GM04503 (cell line): ENCODE results near the gene POU2AF2.
"Not testable (repeated sequence)": the region's sequence is repeated elsewhere in the genome, so short reads cannot be mapped to it uniquely, and the experiment has no call there.

ENCODE experiments used
- DNase-seq: peaks from one replicate; pipeline ENCODE4 v3.0.0-alpha.2; 2012; ENCODE audit warnings: low read depth

POU2AF2 gene, protein sequence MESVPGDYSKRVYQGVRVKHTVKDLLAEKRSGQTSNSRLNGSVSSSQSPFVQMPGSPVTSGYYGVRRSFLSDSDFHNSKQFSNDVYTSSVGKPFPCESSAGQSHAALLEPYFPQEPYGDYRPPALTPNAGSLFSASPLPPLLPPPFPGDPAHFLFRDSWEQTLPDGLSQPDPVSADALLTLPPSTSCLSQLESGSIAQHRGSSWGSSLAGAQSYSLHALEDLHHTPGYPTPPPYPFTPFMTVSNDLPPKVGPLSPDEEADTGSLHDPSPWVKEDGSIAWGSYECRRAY

DNA sequence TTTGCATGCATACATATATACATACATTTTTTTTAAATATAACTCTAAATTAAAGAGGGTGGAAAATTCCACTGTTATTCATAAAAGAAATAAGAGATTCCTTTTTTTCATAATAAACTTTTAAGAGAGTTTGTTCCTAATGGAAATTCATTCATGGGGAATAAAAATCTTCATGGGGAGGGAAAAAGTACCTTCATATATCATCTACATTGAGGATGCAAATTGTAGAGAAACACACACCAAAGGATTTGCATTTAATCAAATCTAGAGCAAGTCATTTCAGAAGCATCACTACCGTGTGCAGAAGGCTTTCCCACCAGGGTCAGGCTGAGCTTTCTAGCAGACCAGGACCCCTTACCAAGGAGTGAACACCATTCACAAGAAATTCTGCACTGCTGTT lies at the start of gene POU2AF2:
TSS of gene POU2AF2 (plus strand) at position 301 of the 400 bp plus-strand sequence. CDS start 129 bp downstream, outside the sequence.
- DNase-seq: no peak

- no peak for DNase-seq
These were observed 45.5 kb upstream of the POU2AF2 start for GRCh38 chr11:111200010-111200534.

GRCh38 chr11:111204211-111204610 lies 41.3 kb upstream of the POU2AF2 start:
- no peak for DNase-seq

DNA sequence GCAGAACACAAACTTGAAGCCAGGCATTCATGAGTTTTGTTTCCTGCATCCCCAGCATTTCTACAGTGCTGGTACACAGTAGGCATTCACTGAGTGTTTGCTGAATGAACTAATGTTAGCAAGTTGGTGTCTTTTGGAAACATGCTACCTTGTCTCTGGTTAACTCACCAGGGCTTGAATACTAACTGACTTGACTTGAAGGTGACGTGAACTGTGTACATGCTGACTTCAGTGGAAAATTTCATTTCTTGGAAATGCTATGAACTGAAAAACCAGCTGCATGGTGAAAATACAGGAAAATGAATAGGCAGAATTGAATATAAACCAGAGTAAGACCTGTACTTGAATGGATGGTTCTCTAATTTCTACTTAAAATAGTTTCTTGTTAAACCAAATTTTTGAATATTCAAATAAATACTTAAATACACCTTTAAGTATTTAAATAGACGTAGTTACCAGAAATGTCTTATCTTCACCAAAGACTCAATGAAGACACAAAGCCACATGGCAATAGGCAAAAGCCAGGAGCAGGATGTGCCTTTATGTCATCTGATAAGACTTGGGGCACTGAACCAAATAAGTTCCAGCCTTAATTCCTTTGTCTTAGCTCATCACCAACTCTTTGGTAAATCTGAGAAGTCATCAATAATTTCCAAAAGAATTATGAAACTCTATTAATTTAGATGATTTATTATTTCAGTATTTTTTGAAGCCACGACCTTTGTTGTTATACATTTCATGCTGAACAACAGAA lies 39.7 kb upstream of the POU2AF2 start:
- DNase-seq: no peak

GRCh38 chr11:111206472-111206871 lies 39.1 kb upstream of the POU2AF2 start:
- DNase-seq: peak; percentile 44

DNA sequence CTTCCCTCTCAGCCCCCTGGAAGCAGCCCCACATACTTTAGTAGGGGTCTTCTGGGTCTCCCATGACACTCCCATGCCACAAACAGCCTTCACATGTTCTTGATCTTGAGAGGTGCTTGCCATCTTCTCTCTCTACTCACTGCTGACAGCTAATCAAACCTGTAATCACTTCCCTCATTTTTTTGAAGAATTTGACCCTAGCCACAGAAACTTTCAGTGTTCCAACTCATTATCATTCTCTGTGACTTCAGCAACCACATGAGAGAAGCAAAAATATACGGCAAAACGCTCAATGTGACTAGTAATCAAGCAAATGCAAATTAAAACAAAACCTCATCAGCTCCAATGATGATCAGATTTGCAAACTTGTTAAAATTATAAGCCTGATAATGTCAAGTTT lies 38.3 kb upstream of the POU2AF2 start:
- DNase-seq: no peak

- no peak for DNase-seq
These were observed 35.8 kb upstream of the POU2AF2 start for GRCh38 chr11:111209543-111210355.

- DNase-seq: peak; percentile 9
These were observed 32.3 kb upstream of the POU2AF2 start for GRCh38 chr11:111213256-111213655.

- DNase-seq: no peak
These were observed 24.8 kb upstream of the POU2AF2 start for GRCh38 chr11:111220721-111221120.

DNA sequence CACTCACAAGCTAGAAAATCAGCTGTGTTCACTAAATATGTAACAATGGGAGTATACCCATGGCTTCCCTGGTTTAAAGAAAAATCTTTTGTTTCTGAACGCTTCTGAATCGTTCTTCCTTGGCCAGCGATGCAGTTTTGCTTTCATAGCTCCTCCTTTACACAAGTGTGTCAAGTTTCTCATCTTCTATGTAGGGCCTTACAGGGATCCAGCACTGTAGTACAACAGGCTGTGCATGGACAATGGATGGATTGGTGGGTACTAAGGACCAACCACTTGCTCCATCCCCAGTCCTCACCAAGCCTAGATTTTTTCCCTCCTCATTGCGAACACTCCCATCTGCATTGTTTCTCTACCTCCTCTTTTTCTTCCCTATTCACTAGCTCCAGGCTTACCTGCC lies 24.3 kb upstream of the POU2AF2 start:
- DNase-seq: no peak

- not testable (repeated sequence) for DNase-seq
These were observed 23.6 kb upstream of the POU2AF2 start for GRCh38 chr11:111221936-111222335.

- DNase-seq: not testable (repeated sequence)
These were observed 22.6 kb upstream of the POU2AF2 start for GRCh38 chr11:111222821-111223455.

GRCh38 chr11:111225881-111226280 lies 19.6 kb upstream of the POU2AF2 start:
- DNase-seq: no peak

DNA sequence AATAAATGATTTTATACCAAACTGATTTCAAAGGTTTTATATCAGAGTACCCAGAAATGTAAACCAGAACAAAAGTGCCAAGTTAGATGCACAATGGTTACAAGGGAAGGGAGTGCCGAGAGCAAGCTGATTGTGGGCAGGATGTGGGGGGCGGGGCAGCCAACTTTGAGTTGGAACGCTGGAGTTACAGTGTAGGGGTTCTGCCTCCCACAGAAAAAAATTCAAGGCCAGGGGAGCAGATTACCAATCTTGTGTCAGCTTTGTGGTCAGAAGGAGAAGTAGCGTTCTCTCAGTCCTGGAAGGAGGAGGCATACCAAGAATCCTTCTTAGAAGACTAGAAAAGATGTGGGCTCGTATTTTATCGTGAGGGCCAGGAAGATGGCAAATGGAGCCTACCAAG lies 15.9 kb upstream of the POU2AF2 start:
- no peak for DNase-seq

GRCh38 chr11:111230122-111230465 lies 15.4 kb upstream of the POU2AF2 start:
- DNase-seq: no peak

DNA sequence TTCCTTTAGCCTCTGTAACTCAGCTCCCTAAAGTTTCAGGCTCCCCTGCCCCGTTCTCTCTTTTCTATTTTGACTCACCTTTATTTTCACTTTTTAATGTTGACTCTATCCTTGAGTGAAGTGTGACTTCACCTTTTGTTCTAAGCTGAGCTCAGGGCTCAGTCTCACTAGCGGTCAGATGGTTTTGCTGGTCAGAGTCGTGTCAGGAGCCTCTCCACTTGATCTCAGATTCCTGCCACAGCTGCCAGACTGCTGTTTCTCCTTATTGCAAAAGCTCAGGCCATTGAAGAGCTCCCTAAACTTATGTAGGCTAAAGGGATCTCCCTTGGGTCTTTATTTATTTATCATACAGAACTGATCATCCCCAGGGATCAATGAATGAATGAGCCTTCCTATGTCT lies 13.7 kb upstream of the POU2AF2 start:
- no peak for DNase-seq

DNA sequence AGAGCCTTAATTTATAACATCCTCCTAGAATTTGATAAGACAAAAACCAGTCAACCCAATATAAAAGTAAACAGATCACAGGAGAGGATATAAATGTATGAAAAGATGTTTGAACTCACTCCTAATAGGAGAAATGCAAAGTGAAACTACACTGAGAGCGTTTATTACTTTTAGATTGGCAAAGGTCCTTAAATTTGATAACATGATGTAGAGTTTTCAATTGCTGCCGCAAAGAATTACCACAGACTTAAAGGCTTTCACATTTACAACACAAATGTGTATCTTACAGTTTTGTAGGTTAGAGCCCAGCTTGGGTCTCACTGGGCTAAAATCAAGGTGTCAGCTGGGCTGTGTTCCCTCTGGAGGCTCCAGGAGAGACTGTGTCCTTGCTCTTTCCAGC lies 9.1 kb upstream of the POU2AF2 start:
- DNase-seq: no peak

DNA sequence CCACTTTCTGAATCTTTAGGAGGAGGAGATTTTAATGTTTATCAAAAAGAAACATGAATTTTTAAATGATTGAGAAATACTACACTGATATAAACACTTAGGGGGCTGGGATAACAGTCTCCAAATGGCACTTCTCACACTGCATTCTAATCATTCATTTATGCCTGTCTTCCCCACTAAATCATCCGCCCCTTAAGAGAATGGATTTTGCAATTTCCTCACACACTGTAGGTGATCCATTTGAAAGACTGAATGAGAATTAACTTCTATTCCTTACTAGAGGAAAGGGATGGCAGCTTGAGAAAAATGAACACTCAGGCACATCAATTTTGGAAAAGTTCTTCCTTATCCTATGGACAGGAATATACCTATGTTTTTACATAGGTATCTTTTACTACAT lies 7.6 kb upstream of the POU2AF2 start:
- DNase-seq: no peak

DNA sequence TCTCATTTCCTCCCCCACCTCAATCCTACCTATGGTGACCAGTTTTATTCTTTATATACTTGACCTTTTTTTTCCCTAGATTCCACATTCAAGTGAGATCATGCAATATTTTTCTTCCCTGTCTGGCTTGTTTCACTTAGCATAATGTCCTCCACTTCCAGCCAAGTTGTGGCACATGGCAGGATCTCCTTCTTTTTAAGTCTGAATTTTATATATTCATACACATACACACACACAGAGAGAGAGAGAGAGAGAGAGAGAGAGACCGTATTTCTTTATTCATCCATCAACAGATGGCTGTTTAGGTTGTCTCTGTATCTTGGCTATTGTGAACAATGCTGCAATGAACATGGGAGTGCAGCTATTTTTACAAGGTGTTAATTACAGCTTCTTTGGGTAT lies 1.4 kb downstream of the POU2AF2 start:
- DNase-seq: no peak

- DNase-seq: no peak
These were observed 5.4 kb downstream of the POU2AF2 start for GRCh38 chr11:111250936-111251335.

DNA sequence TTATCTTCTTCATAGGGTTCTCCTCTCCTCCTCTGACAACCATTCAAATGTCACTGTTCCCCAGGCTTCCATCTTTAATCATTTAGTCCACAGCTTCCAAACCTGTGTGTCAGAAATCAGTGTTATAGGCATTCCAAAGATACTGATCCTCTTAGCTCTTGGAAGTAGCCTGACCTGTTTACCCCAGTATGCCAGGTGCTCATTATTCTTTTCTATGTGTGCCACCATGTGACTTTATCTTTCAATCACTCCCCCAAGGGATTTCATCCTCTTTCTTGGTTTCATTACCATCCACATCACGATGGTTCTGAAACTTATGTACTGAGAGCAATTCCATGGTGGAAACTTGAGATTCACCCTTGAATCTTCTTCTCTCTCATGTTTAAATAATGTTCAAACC lies 7.6 kb downstream of the POU2AF2 start:
- no peak for DNase-seq

- DNase-seq: no peak
These were observed 8.1 kb downstream of the POU2AF2 start for GRCh38 chr11:111253630-111254029.
